GM23338 (cell line): ENCODE measurements around the gene ICAM2. TPM values are rescaled to one million over a fixed set of nuclear protein-coding genes. Genes with fewer than 3 reads are reported as not detected.

Source experiments
- ATAC-seq: fragments of 200-7000 bp; cut with Tn5 transposase; 3 replicates; pipeline ENCODE4 v1.9.1; 2020
- DNase-seq: peaks from one replicate; pipeline ENCODE4 v3.0.0-alpha.2; 2015; ENCODE audit warnings: low spot score
- H2AFZ ChIP-seq: fragments of 200-600 bp; sonication (generic); 2 replicates; pipeline ENCODE4 v1.8.0; 2016; ENCODE audit warnings: antibody characterized with exemption, mild to moderate bottlenecking, moderate library complexity
- H3F3A ChIP-seq: fragments of 200-600 bp; sonication (generic); replicated peaks from 2 replicates; pipeline ENCODE4 v1.8.0; 2017; ENCODE audit warnings: antibody characterized with exemption, mixed run types, low read depth
- H3K27ac ChIP-seq: fragments of 200-600 bp; sonication (generic); 2 replicates; pipeline ENCODE4 v1.6.1; 2016; ENCODE audit warnings: low read depth
- H3K27me3 ChIP-seq: fragments of 200-600 bp; sonication (generic); 2 replicates; pipeline ENCODE4 v1.8.0; 2016; ENCODE audit warnings: mild to moderate bottlenecking, mixed run types, moderate library complexity; ENCODE audit not compliant: insufficient read depth
- H3K36me3 ChIP-seq: fragments of 200-600 bp; sonication (generic); 2 replicates; pipeline ENCODE4 v1.8.0; 2016; ENCODE audit warnings: mild to moderate bottlenecking; ENCODE audit not compliant: insufficient read depth
- H3K4me1 ChIP-seq: fragments of 200-600 bp; sonication (generic); 2 replicates; pipeline ENCODE4 v1.8.0; 2016; ENCODE audit warnings: mild to moderate bottlenecking, moderate library complexity; ENCODE audit not compliant: insufficient read depth
- H3K4me2 ChIP-seq: fragments of 200-600 bp; sonication (generic); 2 replicates; pipeline ENCODE4 v1.7.1; 2017; ENCODE audit warnings: mixed run types
- H3K4me3 ChIP-seq: fragments of 200-600 bp; sonication (generic); 2 replicates; pipeline ENCODE4 v1.6.1; 2016; ENCODE audit warnings: mixed run types
- H3K79me2 ChIP-seq: fragments of 200-600 bp; sonication (generic); replicated peaks from 2 replicates; pipeline ENCODE4 v1.8.0; 2017; ENCODE audit warnings: mild to moderate bottlenecking; ENCODE audit not compliant: insufficient read depth
- H3K9me2 ChIP-seq: fragments of 200-600 bp; sonication (generic); 2 replicates; pipeline ENCODE4 v1.8.0; 2017; ENCODE audit not compliant: insufficient read depth
- H4K20me1 ChIP-seq: fragments of 200-600 bp; sonication (generic); replicated peaks from 2 replicates; pipeline ENCODE4 v1.8.0; 2017; ENCODE audit warnings: mild to moderate bottlenecking; ENCODE audit not compliant: insufficient read depth
- H3K27ac Mint-ChIP-seq: 2 replicates; pipeline ENCODE4 v1.8.0; 2020; ENCODE audit warnings: inconsistent platforms, mild to moderate bottlenecking, moderate library complexity, mixed read lengths
- H3K27me3 Mint-ChIP-seq: 3 replicates; pipeline ENCODE4 v1.8.0; 2022; ENCODE audit warnings: low read depth, mild to moderate bottlenecking, moderate library complexity, mixed read lengths, inconsistent platforms; ENCODE audit not compliant: insufficient read depth, poor library complexity
- H3K36me3 Mint-ChIP-seq: 3 replicates; pipeline ENCODE4 v1.8.0; 2021; ENCODE audit warnings: low read depth, mild to moderate bottlenecking, inconsistent platforms, moderate library complexity, mixed read lengths
- H3K4me1 Mint-ChIP-seq: 3 replicates; pipeline ENCODE4 v1.8.0; 2020; ENCODE audit warnings: mild to moderate bottlenecking, inconsistent platforms, mixed read lengths
- H3K4me3 Mint-ChIP-seq: 3 replicates; pipeline ENCODE4 v1.8.0; 2021; ENCODE audit warnings: moderate library complexity, mild to moderate bottlenecking, inconsistent platforms, mixed read lengths
- H3K9me3 Mint-ChIP-seq: 3 replicates; pipeline ENCODE4 v1.8.0; 2020; ENCODE audit warnings: moderate library complexity, mild to moderate bottlenecking, inconsistent platforms, mixed read lengths
- CREB1 ChIP-seq: fragments of 250-450 bp; sonication (Bioruptor Pico); IDR thresholded peaks from 2 replicates; pipeline ENCODE4 v1.5.0; 2020; ENCODE audit warnings: low read depth, mild to moderate bottlenecking, moderate library complexity
- EZH2 ChIP-seq: fragments of 200-600 bp; sonication (generic); IDR thresholded peaks from one replicate; pipeline ENCODE4 v1.8.0; 2017; ENCODE audit warnings: antibody characterized with exemption, mild to moderate bottlenecking, low read depth; ENCODE audit not compliant: unreplicated experiment
- JUNB ChIP-seq: IDR thresholded peaks from one replicate; pipeline ENCODE4 v1.6.1; 2016; ENCODE audit warnings: antibody characterized with exemption; ENCODE audit not compliant: unreplicated experiment
- NANOG ChIP-seq: IDR thresholded peaks from 2 replicates; pipeline ENCODE4 v1.6.1; 2016; ENCODE audit warnings: antibody characterized with exemption, borderline replicate concordance
- POLR2AphosphoS5 ChIP-seq: IDR thresholded peaks from 2 replicates; pipeline ENCODE4 v1.6.1; 2016; ENCODE audit warnings: antibody characterized with exemption, low read depth
- STAT1 ChIP-seq: IDR thresholded peaks from one replicate; pipeline ENCODE4 v1.6.1; 2016; ENCODE audit warnings: antibody characterized with exemption; ENCODE audit not compliant: unreplicated experiment
- ZNF114 ChIP-seq: fragments of 250-450 bp; sonication (Bioruptor Pico); IDR thresholded peaks from 2 replicates; pipeline ENCODE4 v1.5.0; 2020; ENCODE audit warnings: mild to moderate bottlenecking, moderate library complexity
- ZNF331 ChIP-seq: fragments of 250-450 bp; sonication (Bioruptor Pico); IDR thresholded peaks from 2 replicates; pipeline ENCODE4 v1.5.0; 2020; ENCODE audit warnings: low read depth, mild to moderate bottlenecking, moderate library complexity
- polyA plus RNA-seq: library from polyadenylated mRNA; unstranded; fragments of >200 nt; fragmentation: Nextera tagmentation; extraction: Ambion mirVana; gene quantifications from 2 replicates; pipeline ENCODE4 v1.2.1, GENCODE V29; 2016
- total RNA-seq: library from RNA; depleted of rRNA; stranded (reverse); fragments of >200 nt; shearing (Covaris generic); gene quantifications from 2 replicates; pipeline ENCODE4 v1.2.3, GENCODE V29; 2014
- TF ChIP-seq, protein P1 (sequence below), 2 experiments: fragments of 200-600 bp in 1 of 2; sonication (generic) in 1 of 2; conservative IDR thresholded peaks; 2 replicates each; pipeline versions ENCODE4 v1.5.1 to v1.6.1; 2016 to 2017; ENCODE audit warnings: antibody characterized with exemption in 2 of 2, low read depth in 2 of 2, mild to moderate bottlenecking in 2 of 2, moderate library complexity in 1 of 2
- TF ChIP-seq, protein P2 (sequence below): fragments of 250-450 bp; sonication (Bioruptor Pico); IDR thresholded peaks from 2 replicates; pipeline ENCODE4 v1.5.0; 2020; ENCODE audit warnings: mild to moderate bottlenecking, moderate library complexity

Gene ICAM2
- total and polyA plus RNA-seq, 2 experiments from 2014 or later, result 0.31 to 0.86 TPM

DNA sequence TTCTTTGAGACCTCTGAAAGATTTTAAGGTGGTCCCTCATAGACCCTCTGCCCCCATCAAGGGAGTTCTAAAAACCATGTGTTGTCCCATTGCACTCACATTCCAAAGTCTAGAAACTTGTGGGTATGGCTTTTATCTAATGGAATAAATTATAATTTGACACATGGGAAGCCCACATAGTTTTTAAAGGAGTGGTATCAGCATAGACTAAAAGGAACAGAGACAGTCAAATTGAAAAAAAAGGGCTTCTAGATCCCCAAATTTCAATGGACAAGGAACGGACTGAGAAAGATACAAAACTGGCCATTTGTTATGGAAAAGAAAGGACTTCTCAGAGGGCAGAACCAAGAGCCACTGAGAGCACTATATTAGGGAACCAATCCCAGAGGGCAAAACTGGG is 48.7 kb upstream of the ICAM2 start:
- H4K20me1 ChIP-seq, result no peaks in the 10 kb centered on the region
- no peak for TF ChIP-seq EZH2
- TF ChIP-seq, protein P1, sequence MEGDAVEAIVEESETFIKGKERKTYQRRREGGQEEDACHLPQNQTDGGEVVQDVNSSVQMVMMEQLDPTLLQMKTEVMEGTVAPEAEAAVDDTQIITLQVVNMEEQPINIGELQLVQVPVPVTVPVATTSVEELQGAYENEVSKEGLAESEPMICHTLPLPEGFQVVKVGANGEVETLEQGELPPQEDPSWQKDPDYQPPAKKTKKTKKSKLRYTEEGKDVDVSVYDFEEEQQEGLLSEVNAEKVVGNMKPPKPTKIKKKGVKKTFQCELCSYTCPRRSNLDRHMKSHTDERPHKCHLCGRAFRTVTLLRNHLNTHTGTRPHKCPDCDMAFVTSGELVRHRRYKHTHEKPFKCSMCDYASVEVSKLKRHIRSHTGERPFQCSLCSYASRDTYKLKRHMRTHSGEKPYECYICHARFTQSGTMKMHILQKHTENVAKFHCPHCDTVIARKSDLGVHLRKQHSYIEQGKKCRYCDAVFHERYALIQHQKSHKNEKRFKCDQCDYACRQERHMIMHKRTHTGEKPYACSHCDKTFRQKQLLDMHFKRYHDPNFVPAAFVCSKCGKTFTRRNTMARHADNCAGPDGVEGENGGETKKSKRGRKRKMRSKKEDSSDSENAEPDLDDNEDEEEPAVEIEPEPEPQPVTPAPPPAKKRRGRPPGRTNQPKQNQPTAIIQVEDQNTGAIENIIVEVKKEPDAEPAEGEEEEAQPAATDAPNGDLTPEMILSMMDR (conservative IDR thresholded peaks at IDR 0.05; ENCODE audit: low read depth in 2 of 2), result no peak
- TF ChIP-seq JUNB, result no peak
- no peak for TF ChIP-seq STAT1
- TF ChIP-seq ZNF331, result no peak
- TF ChIP-seq NANOG, result no peak
- TF ChIP-seq, protein P2, sequence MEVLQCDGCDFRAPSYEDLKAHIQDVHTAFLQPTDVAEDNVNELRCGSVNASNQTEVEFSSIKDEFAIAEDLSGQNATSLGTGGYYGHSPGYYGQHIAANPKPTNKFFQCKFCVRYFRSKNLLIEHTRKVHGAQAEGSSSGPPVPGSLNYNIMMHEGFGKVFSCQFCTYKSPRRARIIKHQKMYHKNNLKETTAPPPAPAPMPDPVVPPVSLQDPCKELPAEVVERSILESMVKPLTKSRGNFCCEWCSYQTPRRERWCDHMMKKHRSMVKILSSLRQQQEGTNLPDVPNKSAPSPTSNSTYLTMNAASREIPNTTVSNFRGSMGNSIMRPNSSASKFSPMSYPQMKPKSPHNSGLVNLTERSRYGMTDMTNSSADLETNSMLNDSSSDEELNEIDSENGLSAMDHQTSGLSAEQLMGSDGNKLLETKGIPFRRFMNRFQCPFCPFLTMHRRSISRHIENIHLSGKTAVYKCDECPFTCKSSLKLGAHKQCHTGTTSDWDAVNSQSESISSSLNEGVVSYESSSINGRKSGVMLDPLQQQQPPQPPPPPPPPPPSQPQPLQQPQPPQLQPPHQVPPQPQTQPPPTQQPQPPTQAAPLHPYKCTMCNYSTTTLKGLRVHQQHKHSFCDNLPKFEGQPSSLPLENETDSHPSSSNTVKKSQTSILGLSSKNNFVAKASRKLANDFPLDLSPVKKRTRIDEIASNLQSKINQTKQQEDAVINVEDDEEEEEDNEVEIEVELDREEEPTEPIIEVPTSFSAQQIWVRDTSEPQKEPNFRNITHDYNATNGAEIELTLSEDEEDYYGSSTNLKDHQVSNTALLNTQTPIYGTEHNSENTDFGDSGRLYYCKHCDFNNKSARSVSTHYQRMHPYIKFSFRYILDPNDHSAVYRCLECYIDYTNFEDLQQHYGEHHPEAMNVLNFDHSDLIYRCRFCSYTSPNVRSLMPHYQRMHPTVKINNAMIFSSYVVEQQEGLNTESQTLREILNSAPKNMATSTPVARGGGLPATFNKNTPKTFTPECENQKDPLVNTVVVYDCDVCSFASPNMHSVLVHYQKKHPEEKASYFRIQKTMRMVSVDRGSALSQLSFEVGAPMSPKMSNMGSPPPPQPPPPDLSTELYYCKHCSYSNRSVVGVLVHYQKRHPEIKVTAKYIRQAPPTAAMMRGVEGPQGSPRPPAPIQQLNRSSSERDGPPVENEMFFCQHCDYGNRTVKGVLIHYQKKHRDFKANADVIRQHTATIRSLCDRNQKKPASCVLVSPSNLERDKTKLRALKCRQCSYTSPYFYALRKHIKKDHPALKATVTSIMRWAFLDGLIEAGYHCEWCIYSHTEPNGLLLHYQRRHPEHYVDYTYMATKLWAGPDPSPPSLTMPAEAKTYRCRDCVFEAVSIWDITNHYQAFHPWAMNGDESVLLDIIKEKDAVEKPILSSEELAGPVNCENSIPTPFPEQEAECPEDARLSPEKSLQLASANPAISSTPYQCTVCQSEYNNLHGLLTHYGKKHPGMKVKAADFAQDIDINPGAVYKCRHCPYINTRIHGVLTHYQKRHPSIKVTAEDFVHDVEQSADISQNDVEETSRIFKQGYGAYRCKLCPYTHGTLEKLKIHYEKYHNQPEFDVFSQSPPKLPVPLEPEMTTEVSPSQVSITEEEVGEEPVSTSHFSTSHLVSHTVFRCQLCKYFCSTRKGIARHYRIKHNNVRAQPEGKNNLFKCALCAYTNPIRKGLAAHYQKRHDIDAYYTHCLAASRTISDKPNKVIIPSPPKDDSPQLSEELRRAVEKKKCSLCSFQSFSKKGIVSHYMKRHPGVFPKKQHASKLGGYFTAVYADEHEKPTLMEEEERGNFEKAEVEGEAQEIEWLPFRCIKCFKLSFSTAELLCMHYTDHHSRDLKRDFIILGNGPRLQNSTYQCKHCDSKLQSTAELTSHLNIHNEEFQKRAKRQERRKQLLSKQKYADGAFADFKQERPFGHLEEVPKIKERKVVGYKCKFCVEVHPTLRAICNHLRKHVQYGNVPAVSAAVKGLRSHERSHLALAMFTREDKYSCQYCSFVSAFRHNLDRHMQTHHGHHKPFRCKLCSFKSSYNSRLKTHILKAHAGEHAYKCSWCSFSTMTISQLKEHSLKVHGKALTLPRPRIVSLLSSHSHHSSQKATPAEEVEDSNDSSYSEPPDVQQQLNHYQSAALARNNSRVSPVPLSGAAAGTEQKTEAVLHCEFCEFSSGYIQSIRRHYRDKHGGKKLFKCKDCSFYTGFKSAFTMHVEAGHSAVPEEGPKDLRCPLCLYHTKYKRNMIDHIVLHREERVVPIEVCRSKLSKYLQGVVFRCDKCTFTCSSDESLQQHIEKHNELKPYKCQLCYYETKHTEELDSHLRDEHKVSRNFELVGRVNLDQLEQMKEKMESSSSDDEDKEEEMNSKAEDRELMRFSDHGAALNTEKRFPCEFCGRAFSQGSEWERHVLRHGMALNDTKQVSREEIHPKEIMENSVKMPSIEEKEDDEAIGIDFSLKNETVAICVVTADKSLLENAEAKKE (CRISPR knock-in tag), result no peak
- no peak for TF ChIP-seq POLR2AphosphoS5
- TF ChIP-seq CREB1 (CRISPR knock-in tag), result no peak
- TF ChIP-seq ZNF114 (CRISPR knock-in tag), result no peak
- H3K4me3 ChIP-seq, result no peak overlapping the region
- H3F3A ChIP-seq, result 0 out of 2 replicates have a peak, but pooled peaks cover 3% of the 10 kb centered on the region
- DNase-seq, result no peak
- H3K36me3 ChIP-seq, result no peaks in the 10 kb centered on the region
- no peaks in the 10 kb centered on the region for H3K4me1 ChIP-seq
- H3K9me2 ChIP-seq, result no peaks in the 10 kb centered on the region
- H3K27me3 Mint-ChIP-seq, result peaks cover 2% of the 10 kb centered on the region
- no peak overlapping the region for H3K27ac Mint-ChIP-seq
- H3K4me3 Mint-ChIP-seq, result no peak overlapping the region
- H3K27ac ChIP-seq, result no peak overlapping the region
- H3K36me3 Mint-ChIP-seq, result peaks cover 34% of the 10 kb centered on the region
- peaks cover 18% of the 10 kb centered on the region for H3K9me3 Mint-ChIP-seq
- no peaks in the 10 kb centered on the region for H3K79me2 ChIP-seq
- H3K27me3 ChIP-seq, result no peaks in the 10 kb centered on the region
- H3K4me2 ChIP-seq, result no peak overlapping the region
- H2AFZ ChIP-seq, result no peak overlapping the region
- no peak for ATAC-seq
- H3K4me1 Mint-ChIP-seq, result peaks cover 5% of the 10 kb centered on the region
